ENCODE data around the gene NUDT3.
"Not testable (repeated sequence)": the region's sequence is repeated elsewhere in the genome, so short reads cannot be mapped to it uniquely, and the experiment has no call there.

Gene NUDT3

DNA sequence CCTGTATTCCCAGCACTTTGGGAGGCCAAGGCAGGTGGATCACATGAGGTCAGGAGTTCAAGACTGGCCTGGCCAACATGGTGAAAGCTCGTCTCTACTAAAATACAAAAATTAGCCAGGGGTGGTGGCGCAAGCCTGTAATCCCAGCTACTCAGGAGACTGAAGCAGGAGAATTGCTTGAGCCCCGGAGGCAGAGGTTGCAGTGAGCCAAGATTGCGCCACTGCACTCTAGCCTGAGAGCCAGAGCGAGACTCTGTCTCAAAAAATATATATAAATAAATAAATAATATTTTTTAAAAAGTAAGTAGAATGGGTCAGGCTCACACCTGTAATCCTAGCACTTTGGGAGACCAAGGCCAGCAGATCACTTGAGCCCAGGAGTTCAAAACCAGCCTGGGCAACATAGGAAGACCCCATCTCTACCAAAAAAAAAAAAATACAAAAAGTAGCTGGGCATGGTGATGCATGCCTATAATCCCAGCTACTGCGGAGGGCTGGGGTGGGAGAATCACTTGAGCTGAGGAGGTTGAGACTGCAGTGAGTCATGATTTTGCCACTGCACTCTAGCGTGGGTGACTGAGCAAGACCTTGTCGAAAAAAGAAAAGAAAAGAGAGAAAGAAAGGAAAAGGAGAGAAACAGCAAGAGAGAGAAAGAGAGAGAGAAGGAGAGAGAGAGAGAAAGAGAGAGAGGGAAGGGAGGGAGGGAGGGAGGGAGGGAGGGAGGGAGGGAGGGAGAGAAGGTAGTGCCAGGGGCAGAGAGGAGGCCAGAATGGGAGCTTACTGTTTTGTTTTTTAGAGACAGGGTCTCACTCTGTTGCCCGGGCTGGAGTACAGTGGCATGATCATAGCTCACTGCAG is 26.5 kb downstream of the NUDT3 start:
- DNase-seq: not testable (repeated sequence)

DNA sequence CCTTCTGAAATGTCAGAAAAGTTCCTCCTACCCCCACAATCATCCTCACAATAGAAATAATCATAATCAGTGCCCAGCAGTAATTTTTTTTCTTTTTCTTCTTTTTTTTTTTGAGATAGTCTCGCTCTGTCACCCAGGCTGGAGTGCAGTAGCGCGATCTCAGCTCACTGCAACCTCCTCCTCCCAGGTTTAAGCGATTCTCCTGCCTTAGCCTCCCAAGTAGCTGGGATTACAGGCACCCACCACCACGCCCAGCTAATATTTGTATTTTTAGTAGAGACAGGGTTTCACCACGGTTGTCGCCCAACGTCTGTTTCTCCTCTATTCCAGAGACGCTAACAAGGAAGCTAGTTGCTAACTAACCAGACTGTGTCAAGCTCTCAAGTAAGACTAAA is 28.8 kb downstream of the NUDT3 start:
- not testable (repeated sequence) for DNase-seq

DNA sequence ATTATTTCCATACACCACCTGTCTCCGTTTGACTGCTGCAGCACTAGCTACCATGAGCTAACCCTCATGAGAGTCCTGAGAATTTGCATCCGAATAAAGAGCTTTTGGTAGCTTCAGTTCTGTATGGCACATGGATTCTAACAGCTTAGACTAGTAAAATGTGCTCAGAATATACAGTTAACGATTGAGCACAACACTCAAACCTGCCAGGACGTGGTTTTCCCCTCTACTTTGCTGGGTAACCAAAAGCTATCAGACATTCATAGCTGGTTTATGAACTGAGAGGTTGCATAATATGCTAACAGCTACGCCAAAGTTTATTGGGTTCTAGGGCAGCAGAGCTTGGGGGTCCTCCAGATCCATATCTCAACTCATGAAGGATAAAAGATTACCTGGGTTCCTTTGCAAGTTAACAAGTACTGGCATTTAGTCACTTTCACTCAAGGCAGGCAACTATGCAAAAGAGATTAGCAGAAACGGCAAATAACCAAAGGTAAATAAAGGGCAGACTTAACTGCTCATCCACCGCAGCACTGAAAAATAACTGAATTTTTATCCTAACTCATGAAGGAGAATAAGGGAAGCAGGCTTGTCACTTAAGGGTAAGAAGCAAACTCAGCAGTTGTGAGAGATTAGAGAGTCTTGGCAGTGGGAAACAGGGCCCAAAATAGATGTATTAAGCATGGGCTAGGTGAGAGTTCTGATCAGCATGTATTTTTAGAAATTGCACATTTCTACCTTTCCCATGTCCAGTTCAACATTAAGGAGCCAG is 29.4 kb downstream of the NUDT3 start:
- DNase-seq: no peak

GRCh38 chr6:34362176-34362575 is 30.3 kb downstream of the NUDT3 start:
- DNase-seq: no peak

- no peak for DNase-seq
Observed at GRCh38 chr6:34360556-34360955, 31.9 kb downstream of the NUDT3 start.

DNA sequence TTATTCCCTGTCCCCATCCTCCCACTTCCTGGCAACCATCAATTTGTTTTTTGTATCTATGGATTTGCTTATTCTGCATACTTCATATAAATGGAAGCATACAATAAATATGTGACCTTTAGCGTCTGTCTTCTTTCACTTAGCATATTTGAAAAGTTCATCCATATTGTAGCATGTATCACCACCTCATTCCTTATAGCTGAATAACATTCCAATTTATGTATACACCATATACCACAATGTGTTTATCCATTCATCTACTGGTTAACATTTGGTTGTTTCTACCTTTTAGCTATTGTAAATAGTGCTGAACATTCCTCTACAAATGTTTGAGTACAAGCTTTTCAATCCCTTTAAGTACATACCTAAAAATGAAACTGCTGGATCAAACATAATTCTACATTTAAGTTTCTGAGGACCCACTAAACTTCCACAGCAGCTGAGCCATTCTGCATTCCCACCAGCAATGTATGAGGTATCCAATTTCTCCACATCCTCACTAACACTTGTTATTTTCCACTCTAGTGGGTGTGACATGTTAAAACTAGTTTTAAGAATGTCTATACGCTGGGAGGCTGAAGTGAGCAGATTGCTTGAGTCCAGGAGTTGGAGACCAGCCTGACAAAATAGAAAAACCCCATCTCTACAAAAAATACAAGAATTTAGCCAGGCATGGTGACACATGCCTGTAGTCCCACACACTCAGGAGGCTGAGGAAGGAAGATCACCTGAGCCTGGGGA is 32.9 kb downstream of the NUDT3 start:
- no peak for DNase-seq

GRCh38 chr6:34358389-34358905 is 34.0 kb downstream of the NUDT3 start:
- DNase-seq: no peak

DNA sequence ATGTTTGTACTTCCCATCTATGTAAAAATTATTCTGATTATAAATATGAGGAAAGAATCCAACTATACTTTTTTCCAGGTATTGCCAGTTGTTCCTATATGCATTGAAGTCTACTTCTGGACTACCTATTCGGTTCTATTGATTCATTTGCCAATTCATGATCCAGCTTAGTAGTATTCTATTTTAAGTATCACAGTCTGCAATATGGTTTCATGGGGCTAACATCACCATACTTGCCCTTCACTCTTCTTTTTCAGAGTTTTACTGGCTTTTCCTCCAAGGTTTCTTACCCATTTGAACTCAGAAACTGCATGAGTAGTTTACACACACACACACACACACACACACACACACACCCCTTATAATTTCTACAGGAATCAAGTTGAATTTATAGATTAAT is 34.5 kb downstream of the NUDT3 start:
- DNase-seq: no peak

DNA sequence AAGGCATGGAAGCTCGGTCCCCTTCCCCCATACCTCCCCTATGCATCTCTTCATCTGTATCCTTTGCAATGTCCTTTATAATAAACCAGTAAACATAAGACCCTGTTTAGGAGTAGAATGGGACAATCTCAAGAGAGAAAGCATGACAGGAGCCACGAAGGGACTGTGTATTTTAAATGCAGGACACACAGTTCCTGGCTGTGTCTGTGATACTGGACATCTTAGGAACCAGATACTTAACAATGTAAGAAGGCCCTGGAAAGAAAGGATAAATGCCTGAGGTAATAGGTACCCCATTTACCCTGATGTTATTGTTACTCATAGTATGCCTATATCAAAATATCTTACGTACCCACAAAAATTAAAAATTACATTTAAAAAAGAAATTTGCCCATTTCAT is 36.6 kb downstream of the NUDT3 start:
- no peak for DNase-seq

- not testable (repeated sequence) for DNase-seq
Observed at GRCh38 chr6:34354230-34354629, 38.2 kb downstream of the NUDT3 start.

DNA sequence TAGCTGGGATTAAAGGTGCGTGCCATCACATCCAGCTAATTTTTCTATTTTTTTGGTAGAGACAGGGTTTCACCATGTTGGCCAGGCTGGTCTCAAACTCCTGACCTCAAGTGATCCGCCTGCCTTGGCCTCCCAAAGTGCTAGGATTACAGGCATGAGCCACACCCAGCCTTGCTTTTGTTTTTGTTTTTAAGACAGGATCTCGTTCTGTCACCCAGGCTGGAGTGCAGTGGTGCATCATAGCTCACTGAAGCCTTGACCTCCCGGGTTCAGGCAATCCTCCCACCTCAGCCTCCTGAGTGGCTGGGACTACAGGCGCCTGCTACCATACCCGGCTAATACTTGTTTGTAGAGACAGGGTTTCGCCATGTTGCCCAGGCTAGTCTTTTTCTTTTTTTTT is 38.9 kb downstream of the NUDT3 start:
- not testable (repeated sequence) for DNase-seq

DNA sequence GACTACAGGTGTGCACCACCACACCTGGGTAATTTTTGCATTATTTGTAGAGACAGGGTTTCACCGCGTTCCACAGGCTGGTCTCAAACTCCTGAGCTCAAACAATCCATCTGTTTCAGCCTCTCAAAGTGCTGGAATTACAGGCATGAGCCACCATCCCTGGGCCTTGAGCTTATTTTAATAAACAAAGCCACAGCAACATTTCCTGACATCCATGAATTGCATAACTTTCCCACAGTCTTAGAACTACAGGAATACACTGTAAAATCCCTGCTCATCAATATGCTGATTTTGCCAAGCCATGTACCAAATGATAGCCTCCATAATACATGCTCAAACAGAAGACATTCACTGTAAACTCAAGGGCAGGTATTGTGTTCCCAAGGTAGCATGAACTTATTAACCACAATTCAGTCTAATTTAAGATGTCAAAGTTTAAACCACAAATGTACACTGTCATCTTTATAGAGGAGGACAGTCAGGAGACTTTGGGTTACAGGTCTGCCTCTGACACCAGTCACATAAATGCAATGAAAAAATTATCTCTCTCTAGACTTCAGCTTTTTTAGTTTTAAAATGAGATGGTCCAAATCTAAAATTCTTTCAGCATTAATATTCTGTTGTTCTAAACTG is 40.0 kb downstream of the NUDT3 start:
- DNase-seq: no peak

GRCh38 chr6:34350934-34351217 is 41.6 kb downstream of the NUDT3 start:
- DNase-seq: no peak

DNA sequence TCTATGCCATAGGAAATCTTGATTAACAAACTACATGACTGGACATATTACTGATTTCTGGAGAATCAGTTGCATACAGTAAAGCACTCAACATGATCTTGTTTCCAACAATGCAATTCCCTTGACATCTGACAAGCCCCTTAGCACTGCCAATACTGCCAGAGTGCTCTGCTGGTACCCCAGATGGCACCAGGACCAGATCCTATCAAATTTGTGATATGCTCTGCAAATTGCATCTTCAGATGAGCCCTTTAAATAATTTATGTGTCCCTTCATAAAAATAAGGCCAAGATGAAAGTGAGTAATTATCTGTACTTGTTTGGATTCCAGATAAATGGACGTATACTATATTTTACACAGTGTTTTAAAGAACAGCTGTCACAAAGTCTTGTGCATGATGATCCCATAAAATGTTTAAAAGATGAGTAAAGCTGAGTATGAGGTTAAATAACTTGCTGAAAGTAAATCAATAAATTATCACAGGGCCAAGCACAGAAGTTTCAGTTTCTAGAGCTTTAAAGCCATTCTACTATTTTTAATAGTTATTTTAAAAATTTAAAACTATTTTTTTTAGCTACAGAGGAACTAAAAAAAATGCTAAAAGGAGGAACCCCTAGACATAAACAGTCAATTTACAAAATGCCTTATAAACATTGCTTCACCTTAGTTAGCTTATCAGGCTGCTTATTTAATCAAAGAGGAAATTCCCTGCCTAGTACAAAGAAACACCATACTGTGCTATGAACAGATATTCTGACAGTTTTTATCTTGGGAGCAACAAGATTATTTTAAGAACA is 42.1 kb downstream of the NUDT3 start:
- DNase-seq: no peak

DNA sequence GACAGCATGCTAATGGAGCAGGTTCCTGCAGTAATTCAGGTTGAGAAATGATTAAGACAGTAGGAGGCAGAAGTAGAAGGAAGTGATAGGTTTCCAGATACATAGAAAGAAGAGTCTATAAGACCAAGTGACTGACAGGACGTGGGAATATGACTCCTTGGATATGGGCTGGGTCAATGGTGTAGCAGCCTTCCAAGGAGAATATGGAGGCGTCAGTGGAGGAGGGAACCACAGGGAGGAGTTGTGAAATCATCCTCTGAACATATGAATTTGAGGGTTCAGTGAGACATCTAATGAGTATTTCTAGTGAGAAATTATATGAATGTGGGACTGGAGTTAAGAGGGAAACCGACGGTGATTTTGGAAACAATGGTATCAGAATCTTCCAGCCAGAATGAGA is 43.3 kb downstream of the NUDT3 start:
- DNase-seq: no peak

- DNase-seq: no peak
Observed at GRCh38 chr6:34347303-34347702, 45.2 kb downstream of the NUDT3 start.

GRCh38 chr6:34346175-34347119 is 46.0 kb downstream of the NUDT3 start:
- DNase-seq: no peak

GRCh38 chr6:34343806-34344205 is 48.7 kb downstream of the NUDT3 start:
- DNase-seq: no peak

DNA sequence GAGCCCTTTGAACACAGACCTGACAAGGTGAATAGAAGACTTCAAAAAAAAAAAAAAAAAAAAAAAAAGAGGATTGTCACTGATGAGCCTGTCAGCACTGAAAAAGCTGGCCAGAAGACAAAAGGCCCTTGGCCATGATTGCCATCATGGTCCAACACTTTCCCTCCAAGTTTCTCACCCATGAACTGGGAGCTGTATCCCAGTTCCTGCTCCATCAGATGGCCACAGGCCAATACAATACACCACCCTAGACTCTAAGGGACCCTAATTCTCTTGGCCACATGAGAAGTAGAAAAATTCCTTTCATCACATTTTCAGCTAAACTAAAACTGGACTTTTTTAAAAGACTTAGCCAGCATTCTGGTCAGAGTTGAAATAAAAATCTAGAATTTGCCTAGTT is 50.2 kb downstream of the NUDT3 start:
- no peak for DNase-seq

DNA sequence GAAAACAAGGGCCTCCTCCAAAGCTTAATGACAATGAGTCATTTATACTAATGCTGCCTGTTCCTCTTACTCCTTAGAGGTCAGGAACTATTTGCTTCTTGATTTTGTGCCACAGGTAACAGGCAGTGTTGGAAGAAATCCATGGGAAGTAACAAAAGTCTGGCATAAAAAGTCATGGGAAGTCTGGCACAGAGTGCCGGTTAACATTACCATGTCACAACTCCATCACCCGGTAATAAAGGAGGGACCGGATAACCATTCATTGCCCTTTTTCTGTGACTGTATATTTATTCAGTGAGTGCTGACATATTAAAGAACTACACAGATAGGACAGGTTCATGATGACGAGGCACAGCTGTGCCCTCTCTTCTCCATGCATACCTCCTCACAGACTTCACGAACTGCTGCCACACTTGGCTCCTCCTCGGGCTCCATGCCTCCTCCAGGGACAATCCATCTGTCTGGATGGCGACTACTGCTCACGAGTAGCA is 50.9 kb downstream of the NUDT3 start:
- DNase-seq: no peak

All from activated T-cell treated with anti-CD3 and anti-CD28 coated beads, Interleukin-2, amount 50 U/mL, for 48 hours (primary cell).